Neural progenitor cell (in vitro differentiated cells): ENCODE results near the gene HTT. TPM values are rescaled to one million over a fixed set of nuclear protein-coding genes. Genes with fewer than 3 reads are reported as not detected.

Experiments
- DNase-seq: peaks from one replicate; pipeline ENCODE4 v3.0.0-alpha.2; 2016; ENCODE audit warnings: low spot score
- H2AFZ ChIP-seq: fragments of 200-600 bp; sonication (generic); replicated peaks from 2 replicates; pipeline ENCODE4 v1.6.1; 2016; ENCODE audit warnings: antibody characterized with exemption
- H3F3A ChIP-seq: fragments of 200-600 bp; sonication (generic); 2 replicates; pipeline ENCODE4 v1.6.1; 2016; ENCODE audit warnings: antibody characterized with exemption, low read depth
- H3K27ac ChIP-seq: fragments of 200-600 bp; sonication (generic); 2 replicates; pipeline ENCODE4 v1.5.1; 2016; ENCODE audit warnings: mild to moderate bottlenecking
- H3K27me3 ChIP-seq: fragments of 200-600 bp; sonication (generic); 2 replicates; pipeline ENCODE4 v1.6.1; 2016; ENCODE audit warnings: mild to moderate bottlenecking, moderate library complexity
- H3K36me3 ChIP-seq: fragments of 200-600 bp; sonication (generic); 2 replicates; pipeline ENCODE4 v1.5.1; 2016
- H3K4me1 ChIP-seq: fragments of 200-600 bp; sonication (generic); 2 replicates; pipeline ENCODE4 v1.6.1; 2016; ENCODE audit warnings: mixed run types
- H3K4me2 ChIP-seq: fragments of 200-600 bp; sonication (generic); 2 replicates; pipeline ENCODE4 v1.6.1; 2016
- H3K4me3 ChIP-seq: fragments of 200-600 bp; sonication (generic); 2 replicates; pipeline ENCODE4 v1.5.1; 2016
- H3K79me2 ChIP-seq: fragments of 200-600 bp; sonication (generic); 2 replicates; pipeline ENCODE4 v1.6.1; 2016; ENCODE audit warnings: low read depth
- H3K9ac ChIP-seq: fragments of 200-600 bp; sonication (generic); 2 replicates; pipeline ENCODE4 v1.6.1; 2016
- H3K9me3 ChIP-seq: fragments of 200-600 bp; sonication (generic); 2 replicates; pipeline ENCODE4 v1.5.1; 2016; ENCODE audit warnings: low read depth
- H4K20me1 ChIP-seq: fragments of 200-600 bp; sonication (generic); 2 replicates; pipeline ENCODE4 v1.6.1; 2016; ENCODE audit warnings: low read depth
- H3K27ac Mint-ChIP-seq: 3 replicates; pipeline ENCODE4 v1.8.0; 2021; ENCODE audit warnings: mixed read lengths
- H3K27me3 Mint-ChIP-seq: 2 replicates; pipeline ENCODE4 v1.8.0; 2022; ENCODE audit warnings: low read depth, mild to moderate bottlenecking, inconsistent platforms, moderate library complexity, mixed read lengths; ENCODE audit not compliant: insufficient read depth
- H3K36me3 Mint-ChIP-seq: 3 replicates; pipeline ENCODE4 v1.8.0; 2021; ENCODE audit warnings: mixed read lengths
- H3K4me1 Mint-ChIP-seq: 3 replicates; pipeline ENCODE4 v1.8.0; 2021; ENCODE audit warnings: mixed read lengths
- H3K4me3 Mint-ChIP-seq: 3 replicates; pipeline ENCODE4 v1.8.0; 2021; ENCODE audit warnings: mild to moderate bottlenecking, moderate library complexity, mixed read lengths
- H3K9me3 Mint-ChIP-seq: 3 replicates; pipeline ENCODE4 v1.8.0; 2020; ENCODE audit warnings: mixed read lengths
- CTCF ChIP-seq: fragments of 200-600 bp; sonication (generic); IDR thresholded peaks from 2 replicates; pipeline ENCODE4 v1.5.1; 2017; ENCODE audit warnings: antibody characterized with exemption, mild to moderate bottlenecking
- EZH2 ChIP-seq: fragments of 200-600 bp; sonication (generic); IDR thresholded peaks from 2 replicates; pipeline ENCODE4 v1.6.1; 2017; ENCODE audit warnings: antibody characterized with exemption, mild to moderate bottlenecking, moderate library complexity
- EZH2phosphoT487 ChIP-seq: fragments of 200-600 bp; sonication (generic); IDR thresholded peaks from 2 replicates; pipeline ENCODE4 v1.6.1; 2017; ENCODE audit warnings: antibody characterized with exemption
- total RNA-seq: library from RNA; depleted of rRNA; stranded (reverse); fragments of >200 nt; gene quantifications from 2 replicates; pipeline ENCODE4 v1.2.3, GENCODE V29; 2015; ENCODE audit warnings: low replicate concordance

The HTT gene
- total RNA-seq, 1 donor from 2014 or later: 38.9 TPM

GRCh38 chr4:3128976-3129375 is 54.5 kb downstream of the HTT start:
- no peaks in the 10 kb centered on the region for H3K27me3 Mint-ChIP-seq
- Histone ChIP-seq H3K9me3 (no peaks in the 10 kb centered on the region), H3K9ac (no peak overlapping the region), H2AFZ (no peak overlapping the region), H3K36me3 (peaks cover 20% of the 10 kb centered on the region), H3K4me1 (no peaks in the 10 kb centered on the region), H3K27me3 (no peaks in the 10 kb centered on the region), H3K79me2 (no peaks in the 10 kb centered on the region), H4K20me1 (no peaks in the 10 kb centered on the region), H3K27ac (no peak overlapping the region), H3F3A (no peaks in the 10 kb centered on the region), H3K4me3 (no peak overlapping the region), H3K4me2 (no peak overlapping the region)
- H3K4me1 Mint-ChIP-seq: no peaks in the 10 kb centered on the region
- no peak for DNase-seq
- no peaks in the 10 kb centered on the region for H3K9me3 Mint-ChIP-seq
- no peak overlapping the region for H3K4me3 Mint-ChIP-seq
- TF ChIP-seq EZH2: no peak
- no peak for TF ChIP-seq EZH2phosphoT487
- H3K36me3 Mint-ChIP-seq: peaks cover 31% of the 10 kb centered on the region
- no peak overlapping the region for H3K27ac Mint-ChIP-seq

- Histone ChIP-seq H3F3A (no peaks in the 10 kb centered on the region), H3K79me2 (no peaks in the 10 kb centered on the region), H3K9ac (no peak overlapping the region), H3K4me3 (no peak overlapping the region), H3K4me1 (no peaks in the 10 kb centered on the region), H3K36me3 (peaks cover 14% of the 10 kb centered on the region), H4K20me1 (no peaks in the 10 kb centered on the region), H3K4me2 (no peak overlapping the region), H3K27me3 (no peaks in the 10 kb centered on the region), H3K9me3 (no peaks in the 10 kb centered on the region), H2AFZ (no peak overlapping the region), H3K27ac (no peak overlapping the region)
- peaks cover 32% of the 10 kb centered on the region for H3K36me3 Mint-ChIP-seq
- DNase-seq: no peak
- no peak overlapping the region for H3K4me3 Mint-ChIP-seq
- no peaks in the 10 kb centered on the region for H3K9me3 Mint-ChIP-seq
- H3K4me1 Mint-ChIP-seq: no peaks in the 10 kb centered on the region
- TF ChIP-seq CTCF (no peak), EZH2 (no peak), EZH2phosphoT487 (no peak)
- no peaks in the 10 kb centered on the region for H3K27me3 Mint-ChIP-seq
- H3K27ac Mint-ChIP-seq: no peak overlapping the region
These were observed 55.7 kb downstream of the HTT start for GRCh38 chr4:3130201-3130600.

GRCh38 chr4:3130826-3131225 is 56.3 kb downstream of the HTT start:
- Histone ChIP-seq H3K36me3 (peaks cover 14% of the 10 kb centered on the region), H3K4me2 (no peak overlapping the region), H3K27me3 (no peaks in the 10 kb centered on the region), H3F3A (no peaks in the 10 kb centered on the region), H4K20me1 (no peaks in the 10 kb centered on the region), H2AFZ (no peak overlapping the region), H3K4me3 (no peak overlapping the region), H3K27ac (no peak overlapping the region), H3K79me2 (no peaks in the 10 kb centered on the region), H3K9me3 (no peaks in the 10 kb centered on the region), H3K9ac (no peak overlapping the region), H3K4me1 (no peaks in the 10 kb centered on the region)
- Mint-ChIP-seq H3K4me3 (no peak overlapping the region), H3K9me3 (no peaks in the 10 kb centered on the region), H3K27me3 (no peaks in the 10 kb centered on the region), H3K4me1 (no peaks in the 10 kb centered on the region), H3K27ac (no peak overlapping the region), H3K36me3 (peaks cover 30% of the 10 kb centered on the region)
- no peak for DNase-seq
- TF ChIP-seq EZH2: no peak
- TF ChIP-seq CTCF: no peak
- no peak for TF ChIP-seq EZH2phosphoT487

- no peaks in the 10 kb centered on the region for H3K9me3 ChIP-seq
- Mint-ChIP-seq H3K4me1 (no peaks in the 10 kb centered on the region), H3K9me3 (no peaks in the 10 kb centered on the region), H3K27me3 (no peaks in the 10 kb centered on the region), H3K36me3 (peaks cover 31% of the 10 kb centered on the region), H3K27ac (no peak overlapping the region), H3K4me3 (no peak overlapping the region)
- no peaks in the 10 kb centered on the region for H3K79me2 ChIP-seq
- no peaks in the 10 kb centered on the region for H3F3A ChIP-seq
- H3K4me1 ChIP-seq: no peaks in the 10 kb centered on the region
- H3K36me3 ChIP-seq: peaks cover 14% of the 10 kb centered on the region
- H3K9ac ChIP-seq: no peak overlapping the region
- no peaks in the 10 kb centered on the region for H4K20me1 ChIP-seq
- no peak overlapping the region for H2AFZ ChIP-seq
- TF ChIP-seq EZH2phosphoT487: no peak
- TF ChIP-seq CTCF: no peak
- no peak for TF ChIP-seq EZH2
- H3K27me3 ChIP-seq: no peaks in the 10 kb centered on the region
- no peak overlapping the region for H3K4me3 ChIP-seq
- no peak for DNase-seq
- H3K27ac ChIP-seq: no peak overlapping the region
- H3K4me2 ChIP-seq: no peak overlapping the region
These were observed 59.7 kb downstream of the HTT start for GRCh38 chr4:3134201-3134600.
